Stimulated activated CD4-positive, alpha-beta T cell treated with anti-CD3 and anti-CD28 coated beads, Interleukin-2, amount 100 ng/mL, for 48 hours (primary cell): ENCODE results near the gene HES5.

Experiments
- DNase-seq, 2 donors: peaks; one replicate each; pipeline ENCODE4 v3.0.0-alpha.2; 2020

The HES5 gene

GRCh38 chr1:2514863-2515762 lies 14.9 kb downstream of the HES5 start:
- no peak for DNase-seq

GRCh38 chr1:2513939-2514652 lies 16.0 kb downstream of the HES5 start:
- no peak for DNase-seq

GRCh38 chr1:2512862-2513421 lies 17.1 kb downstream of the HES5 start:
- no peak for DNase-seq

- no peak for DNase-seq
These were observed 19.5 kb downstream of the HES5 start for GRCh38 chr1:2510366-2511155.

GRCh38 chr1:2509589-2509988 lies 20.5 kb downstream of the HES5 start:
- no peak for DNase-seq

- DNase-seq: no peak
These were observed 21.3 kb downstream of the HES5 start for GRCh38 chr1:2508751-2509150.

GRCh38 chr1:2508180-2508579 lies 21.9 kb downstream of the HES5 start:
- DNase-seq: no peak

GRCh38 chr1:2507744-2508155 lies 22.3 kb downstream of the HES5 start:
- DNase-seq: no peak

- no peak for DNase-seq
These were observed 23.0 kb downstream of the HES5 start for GRCh38 chr1:2506901-2507565.

- DNase-seq: no peak
These were observed 23.8 kb downstream of the HES5 start for GRCh38 chr1:2506007-2506860.

GRCh38 chr1:2505461-2505994 lies 24.5 kb downstream of the HES5 start:
- no peak for DNase-seq

- DNase-seq: no peak
These were observed 25.2 kb downstream of the HES5 start for GRCh38 chr1:2504949-2505272.

GRCh38 chr1:2504225-2504948 lies 25.7 kb downstream of the HES5 start:
- no peak for DNase-seq

- no peak for DNase-seq
These were observed 26.4 kb downstream of the HES5 start for GRCh38 chr1:2503554-2504224.

- DNase-seq: no peak
These were observed 27.2 kb downstream of the HES5 start for GRCh38 chr1:2502661-2503553.

GRCh38 chr1:2502210-2502609 lies 27.9 kb downstream of the HES5 start:
- DNase-seq: no peak

GRCh38 chr1:2501820-2502119 lies 28.3 kb downstream of the HES5 start:
- DNase-seq: no peak

- no peak for DNase-seq
These were observed 28.8 kb downstream of the HES5 start for GRCh38 chr1:2501041-2501819.
